HG03159 (cell line): ENCODE results near the gene TBC1D17.
"Not testable (repeated sequence)": the region's sequence is repeated elsewhere in the genome, so short reads cannot be mapped to it uniquely, and the experiment has no call there.

Source experiments
- ATAC-seq: cut with Tn5 transposase; IDR thresholded peaks from one replicate; pipeline ENCODE4 v1.9.1; 2021; ENCODE audit warnings: mild to moderate bottlenecking, moderate library complexity; ENCODE audit not compliant: unreplicated experiment

TBC1D17 gene

GRCh38 chr19:49916839-49917733, 39.6 kb downstream of the TBC1D17 start:
- ATAC-seq, result no peak

GRCh38 chr19:49918089-49918488, 40.6 kb downstream of the TBC1D17 start:
- no peak for ATAC-seq

- no peak for ATAC-seq
Observed at GRCh38 chr19:49920624-49921363, 43.3 kb downstream of the TBC1D17 start.

GRCh38 chr19:49921871-49922795, 44.6 kb downstream of the TBC1D17 start:
- ATAC-seq, result no peak

- no peak for ATAC-seq
Observed at GRCh38 chr19:49923055-49924003, 45.8 kb downstream of the TBC1D17 start.

GRCh38 chr19:49924004-49924880, 46.7 kb downstream of the TBC1D17 start:
- no peak for ATAC-seq

GRCh38 chr19:49924881-49925210, 47.3 kb downstream of the TBC1D17 start:
- not testable (repeated sequence) for ATAC-seq

- no peak for ATAC-seq
Observed at GRCh38 chr19:49925486-49925885, 48.0 kb downstream of the TBC1D17 start.

GRCh38 chr19:49926515-49926914, 49.0 kb downstream of the TBC1D17 start:
- no peak for ATAC-seq

GRCh38 chr19:49927526-49928264, 50.2 kb downstream of the TBC1D17 start:
- no peak for ATAC-seq

- ATAC-seq, result peak; percentile 54
Observed at GRCh38 chr19:49929121-49929610, 51.7 kb downstream of the TBC1D17 start, which contains the start of the genes ATF5 and NUP62. TSS of gene ATF5 (plus strand) at chr19:49929205. CDS start at chr19:49930851, 1,646 bp downstream. TSS of gene NUP62 (minus strand) at chr19:49929504. CDS start at chr19:49909807, 19,697 bp downstream.

- ATAC-seq, result peak; percentile 80
Observed at GRCh38 chr19:49929611-49930482, 52.3 kb downstream of the TBC1D17 start.

GRCh38 chr19:49930483-49931011, 53.0 kb downstream of the TBC1D17 start:
- ATAC-seq, result no peak

- ATAC-seq, result no peak
Observed at GRCh38 chr19:49931293-49932040, 54.0 kb downstream of the TBC1D17 start.

- no peak for ATAC-seq
Observed at GRCh38 chr19:49932041-49932451, 54.5 kb downstream of the TBC1D17 start.

- no peak for ATAC-seq
Observed at GRCh38 chr19:49932731-49933131, 55.2 kb downstream of the TBC1D17 start.
